Activated CD8-positive, alpha-beta memory T cell treated with anti-CD3 and anti-CD28 coated beads for 48 hours (primary cell): ENCODE measurements around the gene SPX.

Source experiments
- DNase-seq, 3 experiments: peaks; one replicate each; pipeline ENCODE4 v3.0.0-alpha.2; 2020; ENCODE audit warnings: low read depth in 2 of 3, low spot score in 2 of 3

Gene SPX

DNA sequence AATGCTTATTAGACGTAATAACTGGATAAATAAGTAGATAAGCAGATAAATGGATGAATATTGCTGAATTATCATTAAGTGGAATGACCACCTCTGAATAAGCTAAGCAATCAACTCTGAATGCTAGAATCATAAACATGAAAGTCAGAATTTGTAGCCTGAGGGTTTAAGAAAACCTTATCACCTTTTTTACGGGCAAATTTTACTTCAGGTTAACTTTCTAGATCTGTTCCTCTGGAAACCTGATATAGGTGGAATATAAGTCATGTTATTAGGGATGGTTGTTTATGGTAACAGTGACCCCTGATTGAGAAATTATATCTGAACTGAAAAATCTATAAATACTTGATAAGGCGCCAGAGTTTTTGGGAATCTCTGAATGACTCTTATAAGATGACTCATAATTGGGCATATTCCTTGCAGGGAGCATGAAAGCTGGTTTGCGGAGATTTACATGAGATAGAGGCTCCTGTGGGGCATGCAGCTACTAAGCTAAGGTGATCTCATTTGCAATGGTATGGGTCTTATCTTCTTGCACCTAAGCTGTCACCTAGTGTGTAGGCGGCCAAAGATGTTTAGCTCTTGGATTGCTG, 12.1 kb downstream of the SPX start:
- no peak for DNase-seq

DNA sequence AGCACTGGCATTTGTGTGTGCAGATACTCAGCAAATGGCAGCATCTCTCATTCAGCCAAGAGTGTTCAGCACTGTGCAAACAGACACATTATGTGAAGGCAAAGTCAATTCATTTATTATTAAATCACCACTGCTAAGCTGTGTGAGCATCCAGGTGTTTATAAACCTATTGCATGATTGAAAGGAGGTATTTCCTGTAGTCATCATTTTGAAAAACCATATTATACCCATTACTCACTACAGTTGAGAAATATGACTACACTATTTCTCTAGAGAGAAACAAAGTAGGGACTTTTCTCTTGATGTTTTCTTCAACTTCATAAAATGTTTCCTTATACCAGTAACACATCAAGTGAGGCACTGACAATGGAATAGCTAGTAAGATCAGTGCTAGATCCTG, 13.7 kb downstream of the SPX start:
- DNase-seq: no peak

DNA sequence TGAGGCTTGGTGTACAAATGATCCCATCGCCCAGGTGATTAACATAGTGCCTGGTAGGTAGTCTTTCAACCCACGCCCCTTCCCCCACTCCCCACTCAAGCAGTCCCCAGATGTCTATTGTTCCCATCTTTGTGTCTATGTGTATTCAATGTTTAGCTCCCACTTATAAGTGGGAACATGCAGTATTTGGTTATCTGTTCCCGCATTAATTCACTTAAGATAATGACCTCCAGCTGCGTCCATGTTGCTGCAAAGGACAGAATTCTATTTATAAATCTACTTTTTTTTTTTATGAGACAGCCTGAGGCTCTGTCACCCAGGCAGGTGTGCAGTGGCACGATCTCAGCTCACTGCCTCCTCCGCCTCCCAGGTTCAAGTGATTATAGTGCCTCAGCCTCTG, 15.7 kb downstream of the SPX start:
- DNase-seq: no peak

DNA sequence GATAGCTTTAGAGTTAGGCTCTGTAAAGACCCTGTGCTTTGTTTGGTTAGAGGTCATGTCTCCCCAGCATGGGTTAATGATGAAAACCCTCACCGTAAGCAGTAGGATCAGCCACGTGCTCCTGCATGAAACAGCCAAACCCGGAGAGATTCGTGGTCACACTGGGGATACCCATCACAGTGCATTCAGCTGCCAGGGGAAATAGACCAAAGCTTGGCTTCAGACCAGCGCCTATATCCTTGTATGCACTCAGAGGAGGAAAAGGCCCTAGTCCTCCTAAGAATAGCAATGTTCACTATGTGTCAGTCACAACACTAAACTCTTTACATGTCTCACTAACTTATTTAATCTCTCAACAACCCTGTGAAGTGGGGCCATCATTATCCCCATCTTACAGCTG, 16.3 kb downstream of the SPX start:
- DNase-seq: no peak

DNA sequence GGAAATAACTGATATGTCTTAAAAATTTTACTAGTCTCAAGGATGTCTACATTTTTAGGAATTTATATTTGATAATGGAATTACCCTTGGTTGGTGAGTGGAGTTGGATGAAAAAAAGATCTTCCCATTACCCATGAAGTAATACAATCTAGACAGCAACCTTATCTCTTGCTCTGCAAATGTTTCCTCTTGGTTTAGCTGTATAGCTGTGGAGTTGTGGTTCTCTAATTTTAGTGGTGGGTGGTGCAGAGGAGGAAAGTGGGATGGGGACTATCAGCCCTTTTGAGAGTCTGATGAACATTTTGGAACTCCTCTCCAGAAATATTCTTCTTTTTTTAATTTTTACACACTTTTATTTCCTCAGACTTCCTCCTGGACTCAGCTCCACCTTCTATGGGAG, 17.1 kb downstream of the SPX start:
- DNase-seq: no peak

DNA sequence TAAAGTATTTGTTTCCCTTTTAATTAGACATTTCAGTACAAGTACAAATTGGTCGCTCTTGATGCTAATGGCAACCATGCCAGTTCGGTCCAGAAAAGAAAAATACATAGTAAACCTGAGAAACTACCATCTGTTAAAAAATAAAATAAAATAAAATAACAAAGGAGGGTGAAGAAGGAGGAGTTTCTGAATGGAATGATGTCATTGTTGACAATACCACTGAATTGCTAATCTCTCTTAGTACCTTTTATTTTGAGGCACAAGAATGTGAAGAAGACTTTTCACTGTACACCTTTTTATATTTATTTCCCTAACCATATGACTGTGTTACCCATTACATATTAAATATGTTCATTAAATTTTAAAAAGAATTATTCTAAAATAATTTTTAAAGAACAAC, 19.5 kb downstream of the SPX start:
- DNase-seq: no peak

DNA sequence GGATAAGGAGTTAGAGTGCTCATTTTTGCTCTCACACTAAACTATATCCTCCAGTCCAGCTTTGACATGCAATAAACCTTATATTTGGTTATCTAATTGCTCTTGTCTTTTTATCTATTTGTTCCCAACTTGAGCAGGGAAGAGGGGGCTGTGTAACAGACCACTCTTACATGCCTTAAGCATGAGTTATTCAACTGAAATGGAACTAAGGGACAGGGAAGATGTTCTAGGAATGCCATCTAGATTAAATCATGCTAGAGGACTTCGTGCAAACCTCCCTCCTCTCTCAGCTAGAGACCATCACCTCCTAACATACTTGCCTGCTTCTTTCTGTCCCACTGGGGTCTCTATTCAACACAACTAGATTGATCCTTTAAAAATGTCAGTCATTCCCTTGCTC, 20.6 kb downstream of the SPX start:
- no peak for DNase-seq

DNA sequence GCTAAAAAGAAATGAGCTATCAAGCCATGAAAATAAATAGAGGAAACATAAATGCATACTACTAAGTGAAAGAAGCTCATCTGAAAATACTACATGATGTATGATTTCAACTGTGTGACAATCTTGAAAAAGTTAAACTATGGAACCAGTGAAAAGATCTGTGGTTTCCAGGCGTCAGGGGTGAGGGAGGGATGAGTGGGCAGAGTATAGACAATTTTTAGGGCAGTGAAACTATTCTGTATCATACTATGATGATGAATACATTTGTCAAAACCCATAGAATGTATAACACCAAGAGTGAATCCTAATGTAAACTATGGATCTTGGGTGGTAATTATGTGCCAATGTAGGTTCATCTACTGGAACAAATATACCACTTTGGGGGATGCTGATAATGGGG, 21.3 kb downstream of the SPX start:
- no peak for DNase-seq

DNA sequence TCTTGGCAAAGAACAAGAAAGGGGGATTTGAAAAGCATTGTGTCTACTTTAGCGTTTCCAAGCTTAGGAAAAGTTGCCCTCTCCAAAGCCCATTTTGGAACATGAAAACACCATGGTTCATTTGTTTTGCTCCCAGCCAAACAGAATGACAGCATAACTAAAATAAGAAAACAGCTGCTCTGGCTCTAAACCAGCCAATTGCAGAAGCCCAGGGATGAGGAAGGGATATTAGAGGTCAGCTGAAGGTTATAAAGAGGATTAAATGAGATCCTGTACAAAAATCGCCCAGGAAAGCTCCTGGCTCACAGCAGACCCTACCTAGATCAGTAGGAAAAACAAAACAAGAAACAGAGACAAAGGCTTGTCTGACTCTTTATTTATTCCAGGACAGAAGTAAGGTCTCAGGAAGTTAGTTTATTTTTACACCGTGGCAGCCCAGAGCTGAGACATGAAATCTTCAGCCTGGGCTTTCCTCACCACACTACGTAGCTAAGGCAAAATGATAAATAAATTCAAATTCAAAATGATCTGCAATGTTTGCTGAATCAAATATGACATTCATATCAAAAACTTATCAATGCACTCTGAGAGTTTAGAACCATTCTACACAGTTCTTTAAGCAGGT, 25.9 kb downstream of the SPX start:
- DNase-seq: no peak

DNA sequence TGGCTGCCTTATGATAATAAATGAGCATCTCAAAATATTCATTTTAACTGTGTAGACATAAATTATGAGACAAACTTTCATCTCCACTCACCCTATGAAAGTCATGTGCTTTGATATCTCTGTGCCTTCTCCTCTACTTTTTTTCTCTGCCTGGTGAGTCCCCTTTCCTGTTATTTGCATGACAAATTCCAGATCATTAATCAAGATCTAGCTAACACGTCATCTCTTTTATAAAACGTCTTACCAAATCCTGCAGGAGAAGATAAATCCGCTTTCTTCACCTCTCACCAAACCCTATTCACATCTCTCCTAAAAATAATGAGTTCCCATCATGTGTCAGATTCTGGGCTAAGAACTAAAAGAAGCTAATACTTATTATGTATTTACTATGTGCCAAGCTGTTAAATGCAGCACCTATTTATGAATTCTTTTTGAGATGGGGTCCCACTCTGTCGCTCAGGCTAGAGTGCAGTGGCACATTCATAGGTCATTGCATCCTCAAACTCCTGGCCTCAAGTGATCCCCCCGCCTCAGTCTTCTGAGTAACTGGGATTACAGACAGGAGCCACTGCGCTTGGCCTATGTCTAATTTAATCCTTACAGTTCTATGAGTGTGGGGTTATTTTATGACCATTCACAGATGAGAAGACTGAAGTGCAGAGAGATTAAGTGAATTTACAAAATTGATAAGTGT, 26.7 kb downstream of the SPX start:
- DNase-seq: no peak

DNA sequence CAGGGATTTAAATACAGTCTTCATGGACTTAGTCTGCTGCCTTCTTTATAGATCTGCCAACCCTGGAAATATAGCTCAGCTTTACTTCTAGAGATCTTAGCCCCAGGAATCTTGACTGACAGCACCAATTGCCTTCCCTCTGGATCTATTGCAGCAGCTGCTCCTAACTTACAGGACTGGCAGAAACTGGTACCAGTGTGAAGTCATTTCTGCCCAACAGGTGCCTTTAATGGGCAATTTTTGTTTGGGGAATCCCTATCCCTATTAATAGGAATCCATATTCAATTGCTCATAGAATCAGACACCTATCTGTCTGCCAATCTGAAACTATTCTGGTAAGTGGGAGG, 27.2 kb downstream of the SPX start:
- DNase-seq: no peak

DNA sequence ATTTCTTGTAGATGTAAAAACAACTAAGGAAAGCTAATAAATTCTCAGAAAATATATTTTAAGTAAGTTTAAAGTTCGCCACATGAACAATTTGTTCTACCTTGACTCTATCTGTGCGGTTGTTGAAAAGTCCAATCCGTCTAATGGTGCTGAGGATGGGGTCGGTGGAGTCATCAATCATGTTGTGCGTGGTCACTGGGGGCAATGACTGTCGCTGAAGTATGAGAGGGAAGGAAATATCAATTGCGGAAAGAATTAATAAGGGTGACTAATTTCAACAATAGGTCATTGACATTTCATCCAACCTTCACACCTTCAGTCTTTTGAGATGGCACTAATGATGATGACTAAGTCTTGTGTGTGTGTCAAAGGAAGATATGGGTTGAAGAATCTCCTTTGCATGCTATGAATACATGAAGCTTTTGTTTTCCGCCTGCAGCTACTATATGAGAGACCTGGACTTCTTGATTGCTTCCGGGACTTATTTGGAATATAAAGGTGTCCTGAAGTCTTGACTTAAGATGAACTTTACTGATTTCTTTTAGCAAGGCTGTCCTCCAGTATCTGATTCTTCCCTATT, 32.1 kb downstream of the SPX start:
- no peak for DNase-seq

DNA sequence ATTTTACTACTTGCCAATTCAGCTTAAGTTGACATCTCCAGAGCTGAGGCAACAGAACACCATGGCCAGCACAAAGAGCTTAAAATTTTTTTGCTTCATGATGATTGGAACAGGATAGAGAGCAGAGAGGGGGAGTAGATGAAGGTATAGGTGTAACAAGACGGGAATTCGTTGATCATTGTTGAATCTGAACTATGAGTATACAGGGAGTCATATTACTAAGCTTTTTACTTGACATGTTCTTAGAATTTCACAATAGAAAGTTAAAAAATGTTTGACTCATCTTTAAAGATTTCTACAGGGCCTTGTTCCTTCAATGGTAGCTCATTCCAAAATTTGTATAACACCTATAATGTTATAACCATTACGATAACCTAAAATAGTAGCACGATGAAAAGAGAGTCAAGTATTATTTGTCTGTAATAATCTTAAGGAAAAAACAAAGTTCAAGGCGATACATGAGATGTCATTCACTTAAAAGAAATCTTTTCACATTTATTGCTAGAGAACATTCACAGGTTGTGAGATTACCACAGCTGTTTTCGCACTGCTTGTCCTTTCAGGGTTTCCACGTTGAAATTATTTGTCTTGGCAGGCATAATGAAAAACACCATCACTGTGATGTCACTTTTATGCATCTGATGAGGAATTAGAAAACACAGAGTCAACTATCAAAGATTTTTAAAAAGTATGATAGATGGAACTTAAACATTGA, 33.9 kb downstream of the SPX start:
- no peak for DNase-seq

DNA sequence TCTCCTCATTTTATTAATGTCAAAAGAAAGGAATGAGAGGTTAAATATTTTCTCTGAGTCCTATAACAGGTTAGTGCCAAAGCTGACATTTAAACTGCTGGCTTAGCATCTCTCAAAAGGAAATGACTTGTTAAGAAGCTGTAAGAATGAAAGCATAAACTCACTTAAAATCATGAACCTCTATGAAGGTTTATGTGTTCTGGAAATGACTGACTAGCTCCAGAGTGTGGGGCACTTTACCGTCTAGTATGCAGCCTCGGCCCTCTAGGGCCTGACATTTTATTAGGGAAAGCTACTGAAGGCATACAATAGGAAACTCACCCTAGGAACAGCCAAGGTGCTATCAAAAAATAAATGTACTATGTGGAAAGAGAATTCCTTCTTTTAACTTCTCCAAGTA, 35.1 kb downstream of the SPX start:
- no peak for DNase-seq

DNA sequence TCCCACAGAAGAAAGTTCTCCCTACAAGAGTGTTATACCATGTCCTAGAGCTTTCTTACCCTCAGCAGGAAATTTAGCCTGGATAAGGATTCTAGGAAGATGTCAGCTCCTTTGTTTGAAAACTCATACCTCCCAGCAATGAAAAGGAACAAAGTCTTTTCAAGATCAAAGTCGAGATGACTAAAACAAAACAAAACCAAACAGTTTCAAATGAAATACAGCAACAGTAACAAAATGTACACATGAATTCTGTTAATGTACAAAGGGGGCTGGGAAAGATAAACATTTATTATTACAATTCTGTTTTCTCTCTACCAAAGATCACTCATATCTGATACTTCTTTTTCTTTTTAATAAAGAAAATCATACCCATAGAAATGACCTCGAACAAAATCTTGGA, 36.8 kb downstream of the SPX start:
- DNase-seq: no peak

DNA sequence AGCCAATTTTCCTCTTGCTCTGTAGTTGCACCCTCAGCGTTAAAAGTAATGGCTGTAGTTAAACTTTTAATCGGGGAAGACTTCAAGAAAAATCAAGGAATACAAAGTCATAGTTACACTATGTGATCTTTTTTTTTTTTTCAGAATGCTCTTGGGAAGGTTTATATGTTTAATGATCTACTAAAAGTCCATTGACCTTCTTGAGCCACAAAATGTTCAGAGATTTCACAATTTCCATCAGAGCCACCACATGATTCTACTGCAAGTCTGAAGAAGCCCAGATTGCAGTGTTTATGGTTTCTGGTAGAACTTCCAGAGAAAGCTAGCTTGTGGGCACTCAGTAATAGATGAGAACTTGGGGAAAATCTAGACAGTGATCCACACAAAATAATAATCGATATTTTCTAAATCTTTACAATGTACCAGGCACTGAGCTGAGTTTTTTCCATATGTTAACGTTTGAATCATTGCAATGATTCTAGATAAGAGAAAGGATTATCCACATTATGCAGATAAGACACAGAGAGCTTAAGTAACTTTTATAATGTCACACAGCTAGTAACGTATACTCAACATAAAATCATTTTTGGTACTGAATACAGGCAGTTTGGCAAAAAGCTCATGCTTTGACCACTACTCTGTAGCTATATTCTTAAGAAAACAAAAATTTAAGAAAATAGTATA, 40.3 kb downstream of the SPX start:
- no peak for DNase-seq

DNA sequence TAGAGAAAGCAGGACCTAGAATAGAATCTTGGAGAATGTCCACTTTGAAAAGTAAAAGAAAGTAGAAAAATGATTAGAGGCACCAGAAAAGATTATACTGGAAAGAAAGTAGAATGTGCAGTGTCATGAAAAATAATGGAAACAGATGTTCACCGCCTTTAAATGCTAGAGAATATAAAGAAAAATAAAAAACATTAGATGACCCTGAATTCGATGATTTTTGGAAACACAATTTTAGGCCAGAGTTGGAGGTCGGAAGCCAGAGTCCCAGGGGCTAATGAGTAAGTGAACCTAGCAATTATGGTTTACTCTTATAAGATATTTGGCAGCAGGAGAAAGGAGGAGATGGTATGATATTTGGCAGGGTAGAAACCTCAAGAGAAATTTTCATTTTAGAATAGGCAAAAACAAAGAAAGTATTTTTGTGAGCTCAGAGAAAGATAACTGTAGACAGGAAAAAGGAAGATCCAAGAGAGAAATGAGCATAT, 40.9 kb downstream of the SPX start:
- DNase-seq: no peak

DNA sequence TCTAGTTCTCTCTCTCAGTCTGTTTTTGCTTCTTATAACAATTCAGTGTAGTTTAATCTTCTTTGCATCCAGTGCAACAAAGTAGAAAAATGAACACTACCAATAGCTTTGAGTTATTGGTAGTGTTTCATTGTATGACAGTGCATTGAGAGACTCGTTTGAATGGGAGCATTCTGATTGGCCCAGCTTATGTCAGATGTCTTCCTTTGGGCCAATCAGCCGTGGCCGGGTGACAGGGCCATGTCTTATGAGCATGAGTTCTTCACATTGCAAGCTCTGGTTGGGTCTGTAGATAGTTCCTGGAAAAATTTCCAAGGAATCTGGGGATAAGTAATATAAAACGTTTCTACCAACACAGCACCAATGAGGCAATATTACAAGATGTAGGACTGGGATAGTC, 42.0 kb downstream of the SPX start:
- DNase-seq: no peak

DNA sequence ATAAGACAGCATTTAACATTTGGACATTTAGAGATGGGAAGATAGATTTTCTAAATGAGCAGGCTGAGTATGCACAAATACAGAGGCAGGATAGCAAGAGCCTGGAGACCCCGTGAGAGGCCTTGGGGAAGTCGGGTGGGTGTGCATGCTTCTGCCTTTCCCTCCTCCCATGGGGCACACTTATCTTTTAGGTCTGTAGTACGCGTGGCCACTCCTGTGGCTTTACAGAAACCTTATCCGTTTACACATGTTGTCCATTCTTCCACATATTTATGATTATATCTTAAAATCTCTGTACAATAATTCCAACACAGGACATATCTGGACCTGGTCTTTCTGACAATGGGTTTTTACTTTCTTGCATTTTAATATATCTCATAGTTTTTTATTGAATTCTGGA, 45.0 kb downstream of the SPX start:
- no peak for DNase-seq

DNA sequence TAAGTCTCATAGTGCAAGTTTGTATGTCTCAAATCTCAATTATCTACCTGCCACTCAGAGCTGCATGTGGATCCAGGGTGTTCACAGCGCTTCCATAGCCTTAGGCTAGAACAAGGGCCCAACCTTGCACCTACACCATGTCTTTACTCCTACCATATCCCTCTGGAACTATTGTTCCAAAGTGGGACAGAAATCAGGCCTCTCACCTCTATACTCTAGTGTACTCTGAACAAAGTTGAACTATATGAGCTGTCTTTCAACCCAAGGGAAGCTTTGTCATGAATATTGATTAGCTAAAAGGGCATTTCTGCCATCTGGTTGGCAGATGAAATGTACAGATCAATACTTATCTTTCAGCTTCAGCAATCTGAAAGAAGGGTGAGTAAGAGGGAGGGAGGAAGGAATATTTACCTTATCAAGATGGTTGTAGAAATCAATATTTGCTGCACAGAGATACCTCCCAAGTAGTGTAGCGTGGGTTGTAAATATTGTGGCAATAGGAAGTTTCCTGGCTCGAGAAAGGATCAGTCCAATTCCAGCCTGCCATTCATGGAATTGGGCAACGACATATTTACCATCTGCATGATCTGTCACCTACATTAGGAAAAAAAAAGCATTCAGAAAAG, 47.8 kb downstream of the SPX start:
- no peak for DNase-seq

DNA sequence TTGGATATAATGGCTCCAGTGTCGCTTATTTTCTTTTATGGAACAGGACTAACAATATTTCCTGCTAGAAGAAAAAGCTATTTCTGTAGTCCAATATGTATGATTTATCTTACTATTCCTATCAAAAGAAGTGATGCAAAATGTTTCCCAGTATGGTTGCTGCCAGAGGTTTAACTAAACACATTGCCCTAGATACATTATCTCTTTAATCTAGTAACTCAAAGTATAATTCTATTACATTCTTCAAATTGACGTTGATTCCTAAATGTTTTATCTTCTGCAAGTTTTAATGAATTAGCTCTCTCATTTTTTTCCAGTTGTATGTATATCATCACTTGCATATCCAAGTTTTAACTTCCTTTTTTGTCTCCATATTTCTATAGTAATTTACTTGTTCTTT, 50.3 kb downstream of the SPX start:
- no peak for DNase-seq
